SH-SY5Y (cell line): Measurements from ENCODE around the gene IRGC.

ENCODE experiments used
- GATA2 ChIP-seq: IDR thresholded peaks from 2 replicates; pipeline ENCODE4 v1.6.1; 2011; ENCODE audit warnings: mild to moderate bottlenecking, low read depth, low read length
- GATA3 ChIP-seq: IDR thresholded peaks from 2 replicates; pipeline ENCODE4 v1.6.1; 2011; ENCODE audit warnings: low read depth, mild to moderate bottlenecking, low read length, moderate library complexity

DNA sequence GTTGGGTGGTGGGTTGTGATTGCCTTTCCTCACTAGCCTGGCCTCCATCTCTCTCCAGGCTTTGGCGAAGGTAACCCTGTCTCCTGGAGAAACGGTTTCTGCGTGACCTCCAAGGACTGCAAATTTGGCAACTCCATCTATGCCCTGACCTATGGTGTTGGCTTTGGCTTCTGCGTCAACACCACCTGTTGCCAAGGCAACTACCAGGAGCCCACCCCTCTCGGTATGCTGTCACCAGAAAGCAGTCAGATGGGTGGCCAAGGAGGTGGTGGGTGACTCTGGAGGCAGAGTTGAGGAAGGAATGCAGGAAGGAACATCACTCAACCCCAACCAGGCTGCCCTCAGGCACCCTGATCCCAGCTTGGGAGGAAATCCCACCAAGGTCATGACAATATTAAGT is 18.6 kb upstream of the IRGC start:
- TF ChIP-seq GATA2 (no peak), GATA3 (no peak)
